SK-N-SH treated with all-trans-retinoic acid at 6 μM for 48 hours (cell line): ENCODE measurements around the gene RPS5.

Source experiments
- ARNTL ChIP-seq: fragments of 450-650 bp; formaldehyde crosslinking; IDR thresholded peaks from 2 replicates; pipeline ENCODE4 v1.5.0; 2020; ENCODE audit warnings: low read depth, mild to moderate bottlenecking, moderate library complexity, borderline replicate concordance
- BACH2 ChIP-seq: fragments of 250-450 bp; sonication (Bioruptor Pico); IDR thresholded peaks from 2 replicates; pipeline ENCODE4 v1.9.0; 2021; ENCODE audit warnings: mild to moderate bottlenecking, borderline replicate concordance
- CREB5 ChIP-seq: fragments of 250-450 bp; sonication (Bioruptor Pico); IDR thresholded peaks from 2 replicates; pipeline ENCODE4 v1.5.1; 2020; ENCODE audit warnings: low read depth, mild to moderate bottlenecking, moderate library complexity
- CSDC2 ChIP-seq: fragments of 250-450 bp; sonication (Bioruptor Pico); IDR thresholded peaks from 2 replicates; pipeline ENCODE4 v1.5.0; 2020; ENCODE audit warnings: mild to moderate bottlenecking, moderate library complexity
- OSR1 ChIP-seq: fragments of 250-450 bp; sonication (Bioruptor Pico); IDR thresholded peaks from 2 replicates; pipeline ENCODE4 v1.8.0; 2022; ENCODE audit warnings: moderate library complexity, mild to moderate bottlenecking, inconsistent platforms
- PATZ1 ChIP-seq: fragments of 250-450 bp; sonication (Bioruptor Pico); IDR thresholded peaks from 2 replicates; pipeline ENCODE4 v1.8.0; 2020; ENCODE audit warnings: mild to moderate bottlenecking, moderate library complexity, borderline replicate concordance
- PPARA ChIP-seq: fragments of 250-450 bp; sonication (Bioruptor Pico); IDR thresholded peaks from 2 replicates; pipeline ENCODE4 v1.5.0; 2020; ENCODE audit warnings: mild to moderate bottlenecking, borderline replicate concordance
- RARB ChIP-seq: fragments of 250-450 bp; sonication (Bioruptor Pico); IDR thresholded peaks from 2 replicates; pipeline ENCODE4 v1.8.0; 2021; ENCODE audit warnings: mild to moderate bottlenecking, moderate library complexity
- SNAI2 ChIP-seq: fragments of 250-450 bp; sonication (Bioruptor Pico); IDR thresholded peaks from 2 replicates; pipeline ENCODE4 v1.5.0; 2020; ENCODE audit warnings: mild to moderate bottlenecking, moderate library complexity
- TOX ChIP-seq: fragments of 250-450 bp; sonication (Bioruptor Pico); IDR thresholded peaks from 2 replicates; pipeline ENCODE4 v1.8.0; 2021; ENCODE audit warnings: mild to moderate bottlenecking, moderate library complexity, borderline replicate concordance
- TSHZ2 ChIP-seq: fragments of 250-450 bp; sonication (Bioruptor Pico); IDR thresholded peaks from 2 replicates; pipeline ENCODE4 v1.5.0; 2020; ENCODE audit warnings: mild to moderate bottlenecking, moderate library complexity
- ZC3H10 ChIP-seq: fragments of 250-450 bp; sonication (Bioruptor Pico); IDR thresholded peaks from 2 replicates; pipeline ENCODE4 v1.5.1; 2021; ENCODE audit warnings: mild to moderate bottlenecking, moderate library complexity
- ZFP3 ChIP-seq: fragments of 250-450 bp; sonication (Bioruptor Pico); IDR thresholded peaks from 2 replicates; pipeline ENCODE4 v1.5.0; 2020; ENCODE audit warnings: mild to moderate bottlenecking, moderate library complexity
- ZFP30 ChIP-seq: fragments of 450-650 bp; formaldehyde crosslinking; IDR thresholded peaks from 2 replicates; pipeline ENCODE4 v1.5.0; 2022; ENCODE audit warnings: mild to moderate bottlenecking, moderate library complexity

GRCh38 chr19:58381460-58382212 is 5.4 kb upstream of the RPS5 start:
- no peak for TF ChIP-seq RARB (CRISPR knock-in tag)
- TF ChIP-seq PPARA (CRISPR knock-in tag) = no peak
- TF ChIP-seq BACH2 (CRISPR knock-in tag) = no peak
- no peak for TF ChIP-seq PATZ1
- TF ChIP-seq OSR1 = no peak
- TF ChIP-seq TSHZ2 (CRISPR knock-in tag) = no peak
- no peak for TF ChIP-seq ZFP30 (CRISPR knock-in tag)
- no peak for TF ChIP-seq ARNTL (CRISPR knock-in tag)
- TF ChIP-seq SNAI2 = no peak
- TF ChIP-seq ZFP3 (CRISPR knock-in tag) = no peak
- TF ChIP-seq CSDC2 (CRISPR knock-in tag) = no peak
- no peak for TF ChIP-seq CREB5 (CRISPR knock-in tag)
- no peak for TF ChIP-seq TOX
- no peak for TF ChIP-seq ZC3H10 (CRISPR knock-in tag)
